Stimulated activated naive B cell treated with anti-CD40 and anti-IgM and Interleukin-4, amounts not matched to agents 10 μg/mL and 1 μg/mL and 100 μg/mL, for 72 hours (primary cell): ENCODE measurements around the gene VDAC2.

Experiments
- ATAC-seq, 2 donors: fragments of 150-1000 bp; cut with Tn5 transposase; replicated peaks; 2 replicates each; pipeline ENCODE4 v1.10.0; 2021; ENCODE audit warnings: moderate library complexity in 1 of 2
- DNase-seq: peaks from one replicate; pipeline ENCODE4 v3.0.0; 2021
- H3K27ac Mint-ChIP-seq: one replicate; pipeline ENCODE4 v1.8.0; 2022; ENCODE audit warnings: mild to moderate bottlenecking, mixed read lengths
- H3K27me3 Mint-ChIP-seq, 2 donors: one replicate each; pipeline ENCODE4 v1.8.0; 2022; ENCODE audit warnings: mixed read lengths in 2 of 2
- H3K36me3 Mint-ChIP-seq, 2 donors: one replicate each; pipeline ENCODE4 v1.8.0; 2022; ENCODE audit warnings: mixed read lengths in 2 of 2, mild to moderate bottlenecking in 1 of 2
- H3K4me1 Mint-ChIP-seq, 2 donors: one replicate each; pipeline ENCODE4 v1.8.0; 2022; ENCODE audit warnings: mixed read lengths in 2 of 2, mild to moderate bottlenecking in 1 of 2
- H3K4me3 Mint-ChIP-seq, 2 donors: one replicate each; pipeline ENCODE4 v1.8.0; 2022; ENCODE audit warnings: mild to moderate bottlenecking in 2 of 2, mixed read lengths in 2 of 2, moderate library complexity in 1 of 2
- H3K9me3 Mint-ChIP-seq, 2 donors: one replicate each; pipeline ENCODE4 v1.8.0; 2022; ENCODE audit warnings: mixed read lengths in 2 of 2, mild to moderate bottlenecking in 1 of 2

The VDAC2 gene

GRCh38 chr10:75243426-75243825 is 32.8 kb downstream of the VDAC2 start:
- DNase-seq (no peak), ATAC-seq (no peak)
- Mint-ChIP-seq H3K9me3 (peaks cover 0 to 2% of the 10 kb centered on the region in 2 donors), H3K36me3 (no peaks in the 10 kb centered on the region), H3K4me1 (no peaks in the 10 kb centered on the region), H3K27ac (no peak overlapping the region), H3K4me3 (no peak overlapping the region), H3K27me3 (no peaks in the 10 kb centered on the region)

GRCh38 chr10:75244487-75245353 is 34.1 kb downstream of the VDAC2 start:
- peaks cover 0 to 4% of the 10 kb centered on the region in 2 donors for H3K27me3 Mint-ChIP-seq
- H3K9me3 Mint-ChIP-seq: peaks cover 0 to 2% of the 10 kb centered on the region in 2 donors
- DNase-seq (no peak), ATAC-seq (no peak)
- no peaks in the 10 kb centered on the region for H3K36me3 Mint-ChIP-seq
- no peak overlapping the region for H3K27ac Mint-ChIP-seq
- no peaks in the 10 kb centered on the region for H3K4me1 Mint-ChIP-seq
- no peak overlapping the region for H3K4me3 Mint-ChIP-seq

GRCh38 chr10:75245354-75246250 is 35.0 kb downstream of the VDAC2 start:
- Mint-ChIP-seq H3K27me3 (peaks cover 4 to 6% of the 10 kb centered on the region in 2 donors), H3K27ac (no peak overlapping the region), H3K4me3 (no peak overlapping the region), H3K36me3 (no peaks in the 10 kb centered on the region), H3K9me3 (peaks cover 0 to 2% of the 10 kb centered on the region in 2 donors), H3K4me1 (no peaks in the 10 kb centered on the region)
- ATAC-seq (no peak), DNase-seq (no peak)

DNA sequence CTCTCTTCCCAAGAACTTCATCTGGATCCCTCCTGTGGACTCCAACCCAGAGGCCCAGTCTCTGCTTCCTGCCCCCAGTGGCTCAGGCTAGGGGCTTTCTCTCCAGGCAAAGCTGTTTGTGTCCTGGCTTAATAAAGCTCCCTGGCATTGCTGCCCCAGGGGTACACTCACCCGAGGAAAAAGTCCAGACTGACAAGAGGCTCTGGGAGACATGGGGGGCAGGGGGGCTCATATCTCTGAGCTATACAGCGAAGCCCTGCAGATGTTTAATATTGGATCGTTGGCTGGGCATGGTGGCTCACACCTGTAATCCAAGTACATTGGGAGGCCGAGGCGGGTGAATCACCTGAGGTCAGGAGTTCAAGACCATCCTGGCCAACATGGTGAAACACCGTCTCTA is 35.9 kb downstream of the VDAC2 start:
- DNase-seq (no peak), ATAC-seq (no peak)
- Mint-ChIP-seq H3K9me3 (peaks cover 0 to 3% of the 10 kb centered on the region in 2 donors), H3K4me1 (no peaks in the 10 kb centered on the region), H3K27ac (no peak overlapping the region), H3K36me3 (no peaks in the 10 kb centered on the region), H3K4me3 (no peak overlapping the region), H3K27me3 (peaks cover 4 to 12% of the 10 kb centered on the region in 2 donors)

- peaks cover 0 to 4% of the 10 kb centered on the region in 2 donors for H3K36me3 Mint-ChIP-seq
- H3K4me1 Mint-ChIP-seq: no peaks in the 10 kb centered on the region
- DNase-seq: no peak
- no peak for ATAC-seq
- peaks cover 4 to 12% of the 10 kb centered on the region in 2 donors for H3K27me3 Mint-ChIP-seq
- peaks cover 4 to 8% of the 10 kb centered on the region in 2 donors for H3K9me3 Mint-ChIP-seq
- no peak overlapping the region for H3K27ac Mint-ChIP-seq
- H3K4me3 Mint-ChIP-seq: no peak overlapping the region
Observed at GRCh38 chr10:75247797-75248196, 37.2 kb downstream of the VDAC2 start.

DNA sequence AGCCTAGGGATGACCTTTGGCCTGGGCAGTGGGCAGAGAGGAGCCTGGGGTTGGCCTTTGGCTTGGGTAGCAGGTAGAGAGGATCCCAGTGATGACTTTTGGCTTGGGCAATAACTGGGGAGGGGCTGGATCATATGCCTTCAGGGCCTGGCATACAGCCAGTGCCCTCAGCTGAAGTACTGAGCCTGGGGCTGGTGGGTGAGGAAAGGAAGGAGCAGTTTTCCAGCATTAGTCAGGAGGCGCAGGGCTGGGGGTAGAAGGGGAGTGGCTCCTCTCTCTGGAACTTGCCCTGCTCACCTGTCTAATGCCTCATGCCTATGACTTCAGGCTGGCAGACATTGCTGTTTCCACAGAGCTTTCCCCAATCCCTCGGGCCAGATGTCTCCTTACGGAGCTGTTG is 40.3 kb downstream of the VDAC2 start:
- Mint-ChIP-seq H3K4me1 (no peaks in the 10 kb centered on the region), H3K9me3 (peaks cover 12 to 13% of the 10 kb centered on the region in 2 donors), H3K27ac (no peak overlapping the region), H3K4me3 (no peak overlapping the region), H3K36me3 (peaks cover 4 to 12% of the 10 kb centered on the region in 2 donors), H3K27me3 (peaks cover 4 to 12% of the 10 kb centered on the region in 2 donors)
- ATAC-seq (no peak), DNase-seq (no peak)

GRCh38 chr10:75253281-75254220 is 43.0 kb downstream of the VDAC2 start:
- Mint-ChIP-seq H3K27me3 (peaks cover 8 to 12% of the 10 kb centered on the region in 2 donors), H3K9me3 (peaks cover 13 to 14% of the 10 kb centered on the region in 2 donors)
- no peak for DNase-seq

DNA sequence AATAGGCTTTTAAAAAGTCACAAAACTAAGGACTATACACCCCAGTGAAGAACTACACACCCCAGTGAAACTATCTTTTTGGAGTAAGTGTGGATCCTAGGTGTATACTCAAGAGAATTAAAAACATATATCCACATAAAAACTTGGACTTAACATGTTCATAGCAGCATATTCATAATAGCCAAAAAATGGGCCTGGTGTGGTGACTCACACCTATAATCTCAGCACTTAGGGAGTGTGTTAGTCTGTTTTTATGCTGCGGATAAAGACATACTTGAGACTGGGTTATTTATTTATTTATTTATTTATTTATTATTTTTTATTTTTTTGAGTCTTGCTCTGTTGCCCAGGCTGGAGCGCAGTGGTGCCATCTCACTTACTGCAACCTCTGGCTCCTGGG is 44.1 kb downstream of the VDAC2 start:
- Mint-ChIP-seq H3K4me1 (no peaks in the 10 kb centered on the region), H3K9me3 (peaks cover 13 to 14% of the 10 kb centered on the region in 2 donors), H3K36me3 (peaks cover 4 to 12% of the 10 kb centered on the region in 2 donors), H3K4me3 (no peak overlapping the region), H3K27me3 (peaks cover 4 to 12% of the 10 kb centered on the region in 2 donors), H3K27ac (no peak overlapping the region)
- no peak for ATAC-seq
- DNase-seq: no peak

More at GRCh38 chr10:75253281-75254220, 43.0 kb downstream of the VDAC2 start:
- ATAC-seq: no peak
- no peak overlapping the region for H3K4me3 Mint-ChIP-seq
- no peak overlapping the region for H3K27ac Mint-ChIP-seq
- H3K4me1 Mint-ChIP-seq: no peaks in the 10 kb centered on the region
- H3K36me3 Mint-ChIP-seq: peaks cover 4 to 12% of the 10 kb centered on the region in 2 donors

GRCh38 chr10:75260990-75261389 is 50.4 kb downstream of the VDAC2 start:
- Mint-ChIP-seq H3K9me3 (peaks cover 3 to 4% of the 10 kb centered on the region in 2 donors), H3K4me1 (no peaks in the 10 kb centered on the region), H3K27me3 (peaks cover 0 to 4% of the 10 kb centered on the region in 2 donors), H3K36me3 (no peaks in the 10 kb centered on the region), H3K4me3 (no peak overlapping the region), H3K27ac (no peak overlapping the region)
- no peak for DNase-seq
- ATAC-seq: no peak

- Mint-ChIP-seq H3K36me3 (no peaks in the 10 kb centered on the region), H3K27ac (no peak overlapping the region), H3K4me3 (no peak overlapping the region), H3K4me1 (peaks cover 0 to 3% of the 10 kb centered on the region in 2 donors), H3K27me3 (peaks cover 0 to 4% of the 10 kb centered on the region in 2 donors), H3K9me3 (peaks cover 3% of the 10 kb centered on the region in 2 donors)
- ATAC-seq (no peak), DNase-seq (no peak)
Observed at GRCh38 chr10:75261813-75262705, 51.5 kb downstream of the VDAC2 start.

- Mint-ChIP-seq H3K4me1 (peaks cover 0 to 3% of the 10 kb centered on the region in 2 donors), H3K4me3 (no peak overlapping the region), H3K27me3 (no peaks in the 10 kb centered on the region), H3K27ac (no peak overlapping the region), H3K36me3 (no peaks in the 10 kb centered on the region), H3K9me3 (peaks cover 2 to 3% of the 10 kb centered on the region in 2 donors)
- no peak for ATAC-seq
- DNase-seq: no peak
Observed at GRCh38 chr10:75263806-75264205, 53.2 kb downstream of the VDAC2 start.

GRCh38 chr10:75265856-75266255 is 55.3 kb downstream of the VDAC2 start:
- no peaks in the 10 kb centered on the region for H3K27me3 Mint-ChIP-seq
- peaks cover 0 to 3% of the 10 kb centered on the region in 2 donors for H3K4me1 Mint-ChIP-seq
- H3K4me3 Mint-ChIP-seq: no peak overlapping the region
- no peak overlapping the region for H3K27ac Mint-ChIP-seq
- H3K9me3 Mint-ChIP-seq: no peaks in the 10 kb centered on the region
- ATAC-seq: no peak
- no peaks in the 10 kb centered on the region for H3K36me3 Mint-ChIP-seq
- no peak for DNase-seq

- no peaks in the 10 kb centered on the region for H3K9me3 Mint-ChIP-seq
- no peak overlapping the region for H3K27ac Mint-ChIP-seq
- H3K27me3 Mint-ChIP-seq: no peaks in the 10 kb centered on the region
- ATAC-seq (no peak), DNase-seq (no peak)
- peaks cover 0 to 3% of the 10 kb centered on the region in 2 donors for H3K4me1 Mint-ChIP-seq
- no peak overlapping the region for H3K4me3 Mint-ChIP-seq
- no peaks in the 10 kb centered on the region for H3K36me3 Mint-ChIP-seq
Observed at GRCh38 chr10:75266945-75267344, 56.3 kb downstream of the VDAC2 start.
